GM12878 (cell line): Measurements from ENCODE around the gene PHACTR1. TPM values are rescaled to one million over a fixed set of nuclear protein-coding genes. Genes with fewer than 3 reads are reported as not detected.

ENCODE experiments used
- ATAC-seq: fragments of 200-7000 bp; cut with Tn5 transposase; 3 replicates; pipeline ENCODE4 v1.9.1; 2020; ENCODE audit warnings: mild to moderate bottlenecking, moderate library complexity
- BruUV-seq: library from RNA; stranded (reverse); fragments of 400-500 nt; replicated peaks from 2 replicates; lab custom pipeline; 2021; lab: Mats Ljungman, UMichigan
- CTCF ChIA-PET: fragments of 300-600 bp; sonication (Branson Sonifier 250); formaldehyde crosslinking; extraction: SDS; loops from one replicate; lab custom pipeline; 2021; ENCODE audit warnings: inconsistent platforms; lab: Yijun Ruan, JAX
- POLR2A ChIA-PET: fragments of 350-600 bp; formaldehyde crosslinking; extraction: SDS; loops from one replicate; lab custom pipeline; 2021; ENCODE audit warnings: inconsistent platforms; lab: Charles Lee
- RAD21 ChIA-PET: fragments of 300-600 bp; sonication (Branson Sonifier 250); formaldehyde crosslinking; loops from one replicate; lab custom pipeline; 2023; ENCODE audit warnings: antibody characterized with exemption; ENCODE audit not compliant: unreplicated experiment; lab: Charles Lee
- SMC1A ChIA-PET: fragments of 300-600 bp; sonication (Branson Sonifier 250); formaldehyde crosslinking; loops from one replicate; lab custom pipeline; 2023; ENCODE audit not compliant: unreplicated experiment, uncharacterized antibody; lab: Charles Lee
- DNase-seq: peaks from one replicate; pipeline ENCODE4 v3.0.0-alpha.2; 2011; ENCODE audit warnings: low read depth, low spot score
- FAIRE-seq: peaks from 3 replicates; lab custom pipeline; 2011; peaks lifted over from hg19 to GRCh38; lab: Jason Lieb, UNC
- H2AFZ ChIP-seq: 2 replicates; pipeline ENCODE4 v1.6.0; 2011; ENCODE audit warnings: low read depth, low read length, control low read depth; ENCODE audit not compliant: control insufficient read depth
- H3K27ac ChIP-seq: 2 replicates; pipeline ENCODE4 v1.5.1; 2011; ENCODE audit warnings: control low read depth; ENCODE audit not compliant: control insufficient read depth, insufficient read depth
- H3K27me3 ChIP-seq, 2 experiments: replicated peaks in 1 of 2; 2 replicates each; pipeline versions ENCODE4 v1.6.0 to v1.6.1; 2011; ENCODE audit warnings: low read length in 1 of 2; ENCODE audit not compliant: control insufficient read depth in 2 of 2, insufficient read depth in 2 of 2
- H3K36me3 ChIP-seq, 2 experiments: 2 replicates each; pipeline ENCODE4 v1.5.1; 2011; ENCODE audit warnings: low read length in 1 of 2; ENCODE audit not compliant: control insufficient read depth in 2 of 2, insufficient read depth in 2 of 2
- H3K4me1 ChIP-seq: 2 replicates; pipeline ENCODE4 v1.6.1; 2011; ENCODE audit warnings: mild to moderate bottlenecking, low read length, moderate library complexity, mixed read lengths; ENCODE audit not compliant: control insufficient read depth, insufficient read depth
- H3K4me2 ChIP-seq: 2 replicates; pipeline ENCODE4 v1.6.0; 2011; ENCODE audit warnings: control low read depth; ENCODE audit not compliant: control insufficient read depth, insufficient read depth
- H3K4me3 ChIP-seq: fragments of 200-600 bp; sonication (generic); 2 replicates; pipeline ENCODE4 v1.5.1; 2016
- H3K79me2 ChIP-seq: 2 replicates; pipeline ENCODE4 v1.6.0; 2011; ENCODE audit warnings: low read length; ENCODE audit not compliant: control insufficient read depth, insufficient read depth
- H3K9ac ChIP-seq: 2 replicates; pipeline ENCODE4 v1.8.0; 2011; ENCODE audit warnings: low read length, control low read depth, mixed read lengths; ENCODE audit not compliant: control insufficient read depth, insufficient read depth
- H3K9me3 ChIP-seq: replicated peaks from 3 replicates; pipeline ENCODE4 v1.5.1; 2011; ENCODE audit warnings: mild to moderate bottlenecking, low read length; ENCODE audit not compliant: control insufficient read depth, insufficient read depth
- H4K20me1 ChIP-seq: 2 replicates; pipeline ENCODE4 v1.6.0; 2011; ENCODE audit not compliant: control insufficient read depth, insufficient read depth
- ATF7 ChIP-seq: fragments of 450-650 bp; IDR thresholded peaks from 2 replicates; pipeline ENCODE4 v1.6.1; 2016; ENCODE audit warnings: low read depth, mild to moderate bottlenecking
- CBFB ChIP-seq: IDR thresholded peaks from 2 replicates; pipeline ENCODE4 v1.6.1; 2016; ENCODE audit warnings: antibody characterized with exemption, low read depth
- CHD1 ChIP-seq: IDR thresholded peaks from 2 replicates; pipeline ENCODE4 v1.6.1; 2012; ENCODE audit warnings: low read depth, low read length, improper control_type of control experiment
- DPF2 ChIP-seq: fragments of 450-650 bp; IDR thresholded peaks from 2 replicates; pipeline ENCODE4 v1.6.1; 2017; ENCODE audit warnings: mild to moderate bottlenecking
- FOS ChIP-seq: IDR thresholded peaks from 3 replicates; pipeline ENCODE4 v1.6.1; 2011; ENCODE audit warnings: borderline replicate concordance; ENCODE audit not compliant: insufficient read length; ENCODE audit errors: extremely low read depth
- LARP7 ChIP-seq: fragments of 450-650 bp; IDR thresholded peaks from 2 replicates; pipeline ENCODE4 v1.6.1; 2017; ENCODE audit warnings: mild to moderate bottlenecking
- PKNOX1 ChIP-seq: fragments of 450-650 bp; IDR thresholded peaks from 2 replicates; pipeline ENCODE4 v1.6.1; 2016; ENCODE audit warnings: mild to moderate bottlenecking
- RAD51 ChIP-seq: fragments of 450-650 bp; IDR thresholded peaks from 2 replicates; pipeline ENCODE4 v1.6.1; 2016; ENCODE audit warnings: moderate library complexity, mild to moderate bottlenecking, inconsistent platforms
- SIN3A ChIP-seq: IDR thresholded peaks from 2 replicates; pipeline ENCODE4 v1.6.1; 2012; ENCODE audit warnings: low read depth, low read length, improper control_type of control experiment
- SMAD1 ChIP-seq: fragments of 450-650 bp; IDR thresholded peaks from 2 replicates; pipeline ENCODE4 v1.6.1; 2018; ENCODE audit warnings: mild to moderate bottlenecking, low read depth; ENCODE audit not compliant: partially characterized antibody
- SPI1 ChIP-seq: IDR thresholded peaks from 2 replicates; pipeline ENCODE4 v1.6.1; 2011; ENCODE audit warnings: low read depth, mild to moderate bottlenecking, low read length, moderate library complexity, borderline replicate concordance; ENCODE audit not compliant: insufficient read depth
- SUPT20H ChIP-seq: IDR thresholded peaks from 2 replicates; pipeline ENCODE4 v1.6.1; 2011; ENCODE audit warnings: low read depth, mild to moderate bottlenecking, low read length, moderate library complexity, borderline replicate concordance; ENCODE audit not compliant: control insufficient read depth
- TCF7 ChIP-seq: IDR thresholded peaks from 2 replicates; pipeline ENCODE4 v1.6.1; 2014; ENCODE audit warnings: antibody characterized with exemption, borderline replicate concordance
- ZNF207 ChIP-seq: fragments of 450-650 bp; IDR thresholded peaks from 2 replicates; pipeline ENCODE4 v1.6.1; 2014; ENCODE audit warnings: antibody characterized with exemption, mild to moderate bottlenecking, borderline replicate concordance
- WGBS: methylation state at CpG from one replicate; pipeline ENCODE4 v1.1.6; 2016; ENCODE audit warnings: low lambda C conversion rate; ENCODE audit not compliant: insufficient replicate concordance, insufficient coverage; ENCODE audit errors: missing lambda C conversion rate; 5-methylcytosine and 5-hydroxymethylcytosine counted together
- in situ Hi-C: fragments of 300-500 bp; cut with MboI; formaldehyde crosslinking; loops from 9 replicates; pipeline ENCODE4 v1.14.3; 2018; ENCODE audit warnings: mixed read lengths
- intact Hi-C: fragments of 100-400 bp; cut with micrococcal nuclease; formaldehyde crosslinking; loops from one replicate; pipeline ENCODE4 v1.14.2; 2022; ENCODE audit not compliant: unreplicated experiment
- polyA plus RNA-seq, 11 experiments: library from polyadenylated mRNA; depleted of rRNA in 4 of 11; unstranded in 6 of 11; stranded (reverse) in 5 of 11; fragments of >200 nt; fragmentation: Nextera tagmentation in 4 of 11; fragmentation: Illumina TruSeq in 1 of 11; extraction: Ambion mirVana in 4 of 11; extraction: Trizol in 1 of 11; gene quantifications; 1 replicate in 1 of 11; 2 replicates in 10 of 11; pipeline versions ENCODE4 v1.2.1 to v1.2.3, GENCODE V29; 2011 to 2016; ENCODE audit warnings: inconsistent platforms in 2 of 11, missing spikeins in 2 of 11, low read depth in 1 of 11
- total RNA-seq, 4 experiments: library from RNA; depleted of rRNA in 3 of 4; stranded (reverse); fragments of >200 nt in 3 of 4; fragmentation: Illumina TruSeq in 1 of 4; extraction: Trizol in 1 of 4; gene quantifications; 2 replicates each; pipeline versions ENCODE4 v1.2.1 to v1.2.3, GENCODE V29; 2013 to 2021

PHACTR1 gene
- total and polyA plus RNA-seq, 10 of the 15 experiments (the other 5 are each of a cell fraction or from before 2014, with no cell fraction given), result 34.2 to 94.6 (median 62.3) TPM

- TF ChIP-seq RAD51, result no peak; the same call in 1 of the 2 replicates
- TF ChIP-seq DPF2, result peak; percentile 38; the same call in 1 of the 2 replicates
- TF ChIP-seq CBFB, result peak; percentile 61; the same call in 1 of the 2 replicates
- TF ChIP-seq LARP7, result no peak
- TF ChIP-seq SPI1, result peak; percentile 94
- 0 out of 2 replicates have a peak, but pooled peaks have one; percentile 39 for TF ChIP-seq CHD1
- no peak for TF ChIP-seq TCF7
- TF ChIP-seq ZNF207, result 0 out of 2 replicates have a peak, but pooled peaks have one; percentile 26
- TF ChIP-seq, all 136 proteins: peak for 46
These were observed 555.8 kb downstream of the PHACTR1 start (continued) for GRCh38 chr6:13272131-13273046.

DNA sequence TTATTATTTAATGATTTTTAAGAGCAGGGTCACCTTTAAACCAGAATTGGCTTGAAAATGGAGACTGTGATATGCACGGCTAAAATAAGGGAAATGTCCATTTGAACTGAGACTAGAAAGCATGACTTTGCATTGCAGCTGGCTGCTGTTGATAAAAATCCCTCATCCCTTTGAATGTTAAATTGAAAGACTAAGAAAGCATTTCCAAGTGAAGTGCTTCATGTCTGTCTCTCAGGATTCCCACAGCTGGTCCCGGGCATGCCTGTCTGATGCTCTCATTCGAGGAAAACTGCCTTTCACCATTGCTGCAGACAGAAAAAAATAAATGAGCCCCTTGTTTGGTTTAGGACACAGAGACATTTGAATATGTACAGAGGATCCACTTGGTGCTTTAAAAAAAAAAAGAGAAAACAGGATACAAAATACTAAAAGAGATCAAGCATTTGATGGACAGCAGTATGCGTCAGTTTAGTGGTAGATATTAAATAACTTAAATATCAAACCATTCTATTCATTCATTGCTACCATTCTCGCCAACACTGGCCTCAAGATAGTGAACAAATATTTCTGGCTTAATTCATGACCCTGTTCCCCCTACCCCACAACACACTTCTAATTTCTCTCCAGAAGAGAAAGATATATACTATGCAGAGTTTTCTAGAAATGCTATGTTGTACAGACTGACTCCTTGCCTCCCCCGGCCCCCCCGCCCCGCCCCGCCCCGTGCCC lies 556.8 kb downstream of the PHACTR1 start:
- in situ Hi-C loops, result no loop called here
- FAIRE-seq (no peak), ATAC-seq (no peak), DNase-seq (no peak)
- WGBS, result 22% methylated on average over 10 of the region's 10 CpGs
- Histone ChIP-seq H3K9me3 (no peaks in the 10 kb centered on the region), H3K36me3 (peaks cover 2 to 7% of the 10 kb centered on the region in 2 experiments; a peak in 2 of 4 replicates), H3K4me3 (peak overlapping the region; percentile 82), H3K9ac (peak overlapping the region; percentile 84), H3K27me3 (no peaks in the 10 kb centered on the region; a peak in 1 of 4 replicates), H2AFZ (0 out of 2 replicates have a peak overlapping the region, but pooled peaks have one; percentile 47), H3K4me1 (peaks cover 26% of the 10 kb centered on the region), H3K27ac (peak overlapping the region; percentile 92), H3K4me2 (peak overlapping the region; percentile 88)
- ChIA-PET CTCF (interaction anchor here (0.7 to 7.0 kb wide), 14 partner anchors 10 to 159 kb away, joined by 3 to 108 read pairs (median 8); partner anchors contain the start of gene TBC1D7), RAD21 (interaction anchor here (0.8 to 9.8 kb wide), 14 partner anchors 9 to 301 kb away, joined by 3 to 116 read pairs (median 6); partner anchors contain the start of genes SIRT5 and TBC1D7), SMC1A (interaction anchor here (0.8 to 8.5 kb wide), 15 partner anchors 9 to 155 kb away, joined by 3 to 114 read pairs (median 4); partner anchors contain the start of gene TBC1D7)
- intact Hi-C loops, result loop anchor here (2.0 kb wide), 1 partner anchor 55 kb away; the partner anchor contains the start of gene TBC1D7
- TF ChIP-seq SUPT20H (no peak), ATF7 (no peak), FOS (no peak), SMAD1 (peak; percentile 36), SIN3A (no peak; the same call in 1 of the 2 replicates), PKNOX1 (peak; percentile 78)
- TF ChIP-seq, all 136 proteins: peak for 2
- POLR2A ChIA-PET, result interaction anchor here (0.7 to 5.4 kb wide), 13 partner anchors 10 to 391 kb away, joined by 3 to 37 read pairs (median 11); partner anchors contain the start of genes NOL7 and TBC1D7
- H3K79me2 ChIP-seq, result peaks cover 58% of the 10 kb centered on the region
- no peaks in the 10 kb centered on the region; the same call in 1 of the 2 replicates for H4K20me1 ChIP-seq
- BruUV-seq, result TSS peak; percentile 97
